Esophagus (tissue), 2 donors: ENCODE results near the gene FAXDC2. TPM values are rescaled to one million over a fixed set of nuclear protein-coding genes. Genes with fewer than 3 reads are reported as not detected.
"Not testable (repeated sequence)": the region's sequence is repeated elsewhere in the genome, so short reads cannot be mapped to it uniquely, and the experiment has no call there.

Source experiments
- H3K27ac ChIP-seq, 2 donors: one replicate each; pipeline ENCODE4 v1.5.1; 2013; ENCODE audit warnings: low read depth in 2 of 2, mild to moderate bottlenecking in 2 of 2, inconsistent platforms in 1 of 2, low read length in 1 of 2, moderate library complexity in 1 of 2
- H3K27me3 ChIP-seq, 2 donors: one replicate each; pipeline ENCODE4 v1.6.1; 2013; ENCODE audit warnings: low read length in 2 of 2, control low read depth in 1 of 2, mild to moderate bottlenecking in 1 of 2; ENCODE audit not compliant: insufficient read depth in 2 of 2, control insufficient read depth in 1 of 2
- H3K36me3 ChIP-seq, 2 donors: one replicate each; pipeline ENCODE4 v1.6.1; 2013; ENCODE audit warnings: low read length in 1 of 2; ENCODE audit not compliant: control insufficient read depth in 2 of 2, insufficient read depth in 2 of 2
- H3K4me1 ChIP-seq, 2 donors: one replicate each; pipeline ENCODE4 v1.6.1; 2013; ENCODE audit warnings: low read length in 1 of 2; ENCODE audit not compliant: control insufficient read depth in 2 of 2, insufficient read depth in 2 of 2
- H3K4me3 ChIP-seq, 2 donors: one replicate each; pipeline ENCODE4 v1.5.1; 2013; ENCODE audit warnings: low read length in 2 of 2, mild to moderate bottlenecking in 2 of 2, low read depth in 1 of 2, moderate library complexity in 1 of 2
- H3K9me3 ChIP-seq, 2 donors: one replicate each; pipeline ENCODE4 v1.6.1; 2013; ENCODE audit warnings: mild to moderate bottlenecking in 2 of 2, low read depth in 1 of 2, low read length in 1 of 2, moderate library complexity in 1 of 2; ENCODE audit not compliant: control insufficient read depth in 2 of 2, insufficient read depth in 1 of 2
- WGBS, 2 donors: extraction: QIAGEN DNeasy Blood & Tissue Kit; methylation state at CpG; one replicate each; pipeline ENCODE4 v1.1.7; 2013; 5-methylcytosine and 5-hydroxymethylcytosine counted together
- polyA plus RNA-seq, 2 donors: library from polyadenylated mRNA; stranded (reverse); fragments of 200-250 nt; gene quantifications; one replicate each; pipeline ENCODE4 v1.2.3, GENCODE V29; 2013
- donor health status: healthy with polysubstance abuse.
- donor health status: Bipolar disorder and iron deficiency.

The FAXDC2 gene
- polyA plus RNA-seq, 2 donors = 2.4 to 6.0 TPM

DNA sequence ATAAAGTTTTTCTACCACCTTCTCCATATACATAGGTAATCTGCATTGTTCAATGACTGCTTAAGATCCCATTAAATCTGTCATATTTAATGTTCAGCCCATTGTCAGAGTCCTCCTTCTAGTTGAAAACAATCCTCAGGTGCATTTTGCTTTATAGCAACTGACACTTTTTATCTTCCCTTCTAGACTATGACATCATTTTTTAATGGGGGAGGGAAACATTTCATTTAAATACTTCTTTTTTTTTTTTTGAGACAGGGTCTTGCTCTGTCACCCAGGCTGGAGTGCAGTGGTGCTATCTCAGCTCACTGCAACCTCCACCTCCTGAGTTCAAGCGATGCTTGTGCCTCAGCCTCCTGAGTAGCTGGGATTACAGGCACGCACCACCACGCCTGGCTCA is 17.6 kb downstream of the FAXDC2 start:
- H3K36me3 ChIP-seq = not testable (repeated sequence)
- 97 to 98% methylated on average over 3 of the region's 3 CpGs for WGBS, 2 donors

DNA sequence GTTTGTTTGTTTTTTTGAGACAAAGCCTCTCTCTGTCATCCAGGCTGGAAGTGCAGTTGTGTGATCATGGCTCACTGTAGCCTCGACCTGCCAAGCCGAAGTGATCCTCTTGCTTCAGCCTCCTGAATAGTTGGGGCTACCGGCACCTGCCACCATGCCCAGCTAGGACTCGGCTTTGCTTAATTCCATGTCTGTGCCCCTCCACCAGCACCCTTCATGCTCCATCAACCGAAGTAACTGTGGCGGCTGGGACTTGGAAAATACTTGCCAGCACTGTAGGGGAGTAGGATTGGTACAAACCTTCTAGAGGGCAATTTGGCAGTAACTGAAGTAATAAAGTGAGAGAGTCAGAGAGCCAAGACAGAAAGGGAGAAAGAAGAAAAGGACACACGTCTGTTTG is 19.0 kb downstream of the FAXDC2 start:
- Histone ChIP-seq H3K27ac (no peak overlapping the region), H3K4me1 (peaks cover 0 to 12% of the 10 kb centered on the region in 2 donors), H3K4me3 (no peak overlapping the region), H3K9me3 (no peaks in the 10 kb centered on the region), H3K36me3 (peaks cover 6 to 7% of the 10 kb centered on the region in 2 donors), H3K27me3 (no peaks in the 10 kb centered on the region)
- WGBS, 2 donors = 88 to 93% methylated on average over 7 of the region's 7 CpGs

More for the DNA sequence above, 17.6 kb downstream of the FAXDC2 start:
- H3K27ac ChIP-seq, H3K27me3 ChIP-seq, H3K9me3 ChIP-seq, H3K4me3 ChIP-seq: not testable (repeated sequence)
- H3K4me1 ChIP-seq = peaks cover 0 to 12% of the 10 kb centered on the region in 2 donors

DNA sequence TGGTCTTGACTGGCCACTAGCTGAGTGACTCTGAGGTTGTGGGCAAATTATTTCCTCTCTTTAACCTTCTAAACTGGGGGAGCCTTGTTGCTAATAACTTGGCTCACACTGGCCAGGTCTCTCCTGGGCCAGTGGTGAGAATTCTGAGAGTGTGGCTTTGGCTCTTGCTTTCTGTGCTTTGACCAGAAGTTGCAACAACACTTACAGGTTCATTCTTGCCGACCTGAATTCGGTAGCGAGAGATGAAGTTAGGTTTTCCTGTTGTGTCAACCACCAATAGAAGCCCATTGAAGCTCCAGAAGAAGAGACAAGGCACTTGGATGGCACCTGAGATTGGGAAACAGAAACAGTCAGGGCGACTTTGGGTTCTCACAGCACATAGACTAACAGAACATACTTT is 19.8 kb downstream of the FAXDC2 start:
- Histone ChIP-seq H3K4me3 (no peak overlapping the region), H3K27ac (peak overlapping the region; percentile 75 to 90), H3K36me3 (peaks cover 6 to 7% of the 10 kb centered on the region in 2 donors), H3K4me1 (peaks cover 0 to 12% of the 10 kb centered on the region in 2 donors), H3K27me3 (no peaks in the 10 kb centered on the region), H3K9me3 (no peaks in the 10 kb centered on the region)
- 76 to 87% methylated on average over 4 of the region's 4 CpGs for WGBS, 2 donors

DNA sequence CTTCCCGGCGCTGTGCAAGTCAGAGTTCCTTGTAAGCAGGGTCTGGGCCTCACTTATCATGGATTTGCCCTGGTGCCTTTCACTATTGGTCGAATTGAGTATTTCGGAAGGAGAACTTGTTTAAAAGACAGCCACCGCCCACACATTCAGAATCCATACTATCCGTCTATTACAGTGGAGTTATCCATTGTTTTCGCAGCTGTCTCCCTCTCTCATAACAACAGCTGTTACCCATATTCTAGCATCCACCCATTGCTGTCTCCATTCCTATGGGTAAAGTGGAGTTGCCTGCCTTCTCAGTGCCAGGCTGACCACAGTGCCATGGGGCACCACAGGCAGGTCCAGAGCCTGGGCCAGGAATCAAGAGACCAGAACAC is 20.2 kb downstream of the FAXDC2 start:
- Histone ChIP-seq H3K4me1 (peaks cover 0 to 12% of the 10 kb centered on the region in 2 donors), H3K9me3 (no peaks in the 10 kb centered on the region), H3K36me3 (peaks cover 6 to 7% of the 10 kb centered on the region in 2 donors), H3K27ac (peak overlapping the region; percentile 75 to 90), H3K4me3 (no peak overlapping the region), H3K27me3 (no peaks in the 10 kb centered on the region)
- WGBS, 2 donors = 62 to 74% methylated on average over 7 of the region's 7 CpGs

DNA sequence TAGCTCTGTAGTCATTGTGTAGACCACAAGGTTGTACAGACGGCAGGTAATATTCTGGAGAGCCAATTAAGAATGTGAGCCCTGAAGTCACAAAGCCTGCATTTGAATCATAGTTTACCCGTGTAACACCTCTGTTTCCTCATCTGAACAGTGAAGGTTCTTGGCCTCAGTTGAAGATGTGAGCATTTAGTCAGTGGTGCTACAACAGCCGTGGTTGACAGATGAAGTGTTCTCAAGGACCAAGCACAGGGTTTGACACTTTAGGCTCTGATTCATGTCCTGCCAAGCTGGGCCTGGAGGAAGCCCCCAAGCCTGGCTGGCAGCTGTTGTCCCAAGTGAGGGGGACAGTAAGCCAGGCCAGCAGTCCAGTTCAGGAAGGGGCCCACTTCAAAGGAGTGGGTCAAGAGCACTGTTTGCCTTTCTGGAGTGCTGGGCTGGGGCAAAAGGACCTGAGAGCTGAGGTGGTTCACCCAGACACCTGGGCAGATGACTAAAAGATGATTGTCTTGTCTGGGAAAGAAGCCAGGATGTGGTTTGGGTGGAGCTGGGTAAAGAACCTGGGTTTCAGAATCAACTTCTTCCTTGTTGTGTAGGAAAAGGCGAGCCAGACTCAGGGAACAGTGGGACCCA is 20.7 kb downstream of the FAXDC2 start:
- WGBS, 2 donors = 49 to 50% methylated on average over 4 of the region's 4 CpGs
- no peak overlapping the region for H3K4me3 ChIP-seq
- H3K27me3 ChIP-seq = no peaks in the 10 kb centered on the region
- H3K4me1 ChIP-seq = peaks cover 0 to 12% of the 10 kb centered on the region in 2 donors
- H3K9me3 ChIP-seq = no peaks in the 10 kb centered on the region
- peaks cover 6 to 7% of the 10 kb centered on the region in 2 donors for H3K36me3 ChIP-seq
- peak overlapping the region; percentile 90 to 96 for H3K27ac ChIP-seq

DNA sequence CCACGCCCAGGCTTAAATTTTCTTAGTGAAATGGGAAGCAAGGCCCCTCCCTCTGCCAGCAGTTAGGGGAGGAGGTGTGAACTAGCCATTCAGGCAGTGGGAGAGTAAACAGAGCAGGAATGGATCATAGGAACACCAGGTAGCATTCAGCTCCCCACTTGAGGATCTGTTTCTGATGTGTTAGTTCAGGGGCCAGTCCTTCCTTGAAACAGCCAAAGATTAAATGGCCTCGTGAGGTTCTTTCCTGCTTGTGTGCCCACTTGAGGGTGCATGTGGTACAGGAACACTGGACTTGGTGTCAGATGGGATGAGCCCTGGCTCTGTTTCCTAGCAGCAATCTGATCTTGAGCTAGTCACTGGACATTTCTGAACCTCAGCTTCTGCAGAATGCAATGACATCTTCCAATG is 21.2 kb downstream of the FAXDC2 start:
- H3K4me3 ChIP-seq = no peak overlapping the region
- peaks cover 6 to 7% of the 10 kb centered on the region in 2 donors for H3K36me3 ChIP-seq
- peaks cover 0 to 12% of the 10 kb centered on the region in 2 donors for H3K4me1 ChIP-seq
- H3K27me3 ChIP-seq = no peaks in the 10 kb centered on the region
- peak overlapping the region; percentile 90 to 96 for H3K27ac ChIP-seq
- H3K9me3 ChIP-seq = no peaks in the 10 kb centered on the region
- 68 to 72% methylated on average over 2 of the region's 2 CpGs for WGBS, 2 donors

DNA sequence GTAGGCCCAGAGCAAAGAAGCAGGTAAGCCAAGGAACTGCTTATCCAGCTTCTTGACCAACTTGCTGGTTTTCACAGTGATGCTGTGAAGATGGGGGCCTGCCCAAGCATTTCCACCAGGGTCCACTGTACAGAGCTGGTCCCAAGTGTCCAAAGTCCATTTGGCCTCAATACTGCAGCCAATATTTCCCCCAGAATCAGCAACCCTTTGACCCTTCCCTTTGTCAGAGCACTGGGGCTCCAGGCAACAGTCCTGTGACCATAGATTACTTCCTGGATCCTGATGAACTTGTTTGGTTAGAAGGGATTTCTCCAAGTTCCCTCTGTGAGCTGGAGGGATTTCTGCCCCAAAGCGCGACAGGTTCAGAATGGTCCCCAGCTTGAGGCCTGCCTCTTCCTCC is 26.3 kb downstream of the FAXDC2 start:
- WGBS, 2 donors = 91 to 98% methylated on average over 2 of the region's 2 CpGs
- no peak overlapping the region for H3K27ac ChIP-seq
- peaks cover 0 to 8% of the 10 kb centered on the region in 2 donors for H3K36me3 ChIP-seq

DNA sequence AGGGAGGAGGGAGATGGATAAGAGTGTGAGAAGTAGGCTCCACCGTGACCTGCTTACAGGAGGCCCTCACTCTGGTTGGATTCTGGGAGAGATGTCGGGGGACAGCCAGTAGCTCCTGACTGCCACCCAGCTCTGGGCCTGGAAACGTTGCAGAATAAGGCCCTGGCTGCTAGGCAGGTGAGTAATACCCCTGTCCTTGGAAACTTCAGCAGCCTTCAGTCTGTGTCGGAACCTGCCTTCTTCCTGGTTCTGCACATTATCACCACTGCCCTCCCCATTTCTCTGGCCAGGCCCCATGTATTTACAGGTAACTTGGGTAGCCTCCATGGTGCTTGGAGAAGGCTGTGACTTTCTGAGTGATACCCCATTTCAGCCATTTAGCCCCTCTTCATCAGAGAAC is 26.8 kb downstream of the FAXDC2 start:
- Histone ChIP-seq H3K27ac (no peak overlapping the region), H3K36me3 (peaks cover 0 to 8% of the 10 kb centered on the region in 2 donors), H3K27me3 (no peaks in the 10 kb centered on the region), H3K9me3 (no peaks in the 10 kb centered on the region), H3K4me1 (peaks cover 0 to 2% of the 10 kb centered on the region in 2 donors), H3K4me3 (no peak overlapping the region)
- WGBS, 2 donors = 78 to 85% methylated on average over 3 to 4 of the region's 4 CpGs

More for the DNA sequence above, 26.3 kb downstream of the FAXDC2 start:
- Histone ChIP-seq H3K9me3 (no peaks in the 10 kb centered on the region), H3K4me1 (peaks cover 0 to 3% of the 10 kb centered on the region in 2 donors), H3K4me3 (no peak overlapping the region), H3K27me3 (no peaks in the 10 kb centered on the region)

DNA sequence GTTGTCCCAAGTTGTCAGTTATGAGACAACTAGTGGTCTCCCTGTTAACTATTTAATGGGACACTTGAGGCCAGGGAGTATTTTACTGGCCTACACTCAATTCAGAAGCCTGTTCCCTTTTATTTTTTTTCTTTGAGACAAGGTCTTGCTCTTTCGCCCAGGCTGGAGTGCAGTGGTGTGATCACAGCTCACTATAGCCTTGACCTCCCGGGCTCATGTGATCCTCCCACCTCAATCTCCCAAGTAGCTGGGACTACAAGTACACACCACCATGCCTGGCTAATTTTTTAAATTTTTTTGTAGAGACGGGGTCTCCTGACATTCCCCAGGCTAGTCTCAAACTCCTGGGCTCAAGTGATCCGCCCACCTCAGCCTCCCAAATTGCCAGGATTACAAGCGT is 27.5 kb downstream of the FAXDC2 start:
- not testable (repeated sequence) for H3K27ac ChIP-seq, H3K27me3 ChIP-seq, H3K36me3 ChIP-seq, H3K9me3 ChIP-seq, H3K4me3 ChIP-seq, H3K4me1 ChIP-seq
- WGBS, 2 donors = 83 to 86% methylated on average over 5 of the region's 5 CpGs

DNA sequence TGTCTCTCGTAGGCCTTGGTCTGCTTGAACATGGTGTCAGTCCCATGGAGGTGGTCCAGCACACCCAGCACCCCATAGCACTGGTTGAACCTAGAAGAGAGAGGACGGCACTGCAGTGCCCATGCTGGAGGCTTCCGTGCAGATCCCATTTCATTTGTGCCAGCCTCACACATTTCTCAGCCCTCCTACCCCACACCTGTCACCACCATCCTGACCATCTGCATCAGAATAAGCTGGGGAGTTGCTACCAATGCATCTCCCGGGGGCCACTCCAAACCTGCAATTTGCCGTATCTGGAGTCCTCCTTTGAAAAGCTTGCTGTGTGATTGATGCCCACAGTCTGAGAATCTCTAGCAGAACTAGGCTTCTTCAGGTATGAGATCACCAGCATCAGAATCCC is 30.0 kb downstream of the FAXDC2 start:
- Histone ChIP-seq H3K27me3 (no peaks in the 10 kb centered on the region), H3K4me1 (no peaks in the 10 kb centered on the region), H3K36me3 (peaks cover 5 to 24% of the 10 kb centered on the region in 2 donors), H3K27ac (no peak overlapping the region), H3K4me3 (no peak overlapping the region), H3K9me3 (no peaks in the 10 kb centered on the region)
- WGBS, 2 donors = 92 to 98% methylated on average over 5 of the region's 5 CpGs
